ENCODE data around the gene CYP2U1.
A peak's percentile ranks its signal among the peaks of the same experiment; 100 is the strongest.
"Not testable (repeated sequence)": the region's sequence is repeated elsewhere in the genome, so short reads cannot be mapped to it uniquely, and the experiment has no call there.

CYP2U1 gene

DNA sequence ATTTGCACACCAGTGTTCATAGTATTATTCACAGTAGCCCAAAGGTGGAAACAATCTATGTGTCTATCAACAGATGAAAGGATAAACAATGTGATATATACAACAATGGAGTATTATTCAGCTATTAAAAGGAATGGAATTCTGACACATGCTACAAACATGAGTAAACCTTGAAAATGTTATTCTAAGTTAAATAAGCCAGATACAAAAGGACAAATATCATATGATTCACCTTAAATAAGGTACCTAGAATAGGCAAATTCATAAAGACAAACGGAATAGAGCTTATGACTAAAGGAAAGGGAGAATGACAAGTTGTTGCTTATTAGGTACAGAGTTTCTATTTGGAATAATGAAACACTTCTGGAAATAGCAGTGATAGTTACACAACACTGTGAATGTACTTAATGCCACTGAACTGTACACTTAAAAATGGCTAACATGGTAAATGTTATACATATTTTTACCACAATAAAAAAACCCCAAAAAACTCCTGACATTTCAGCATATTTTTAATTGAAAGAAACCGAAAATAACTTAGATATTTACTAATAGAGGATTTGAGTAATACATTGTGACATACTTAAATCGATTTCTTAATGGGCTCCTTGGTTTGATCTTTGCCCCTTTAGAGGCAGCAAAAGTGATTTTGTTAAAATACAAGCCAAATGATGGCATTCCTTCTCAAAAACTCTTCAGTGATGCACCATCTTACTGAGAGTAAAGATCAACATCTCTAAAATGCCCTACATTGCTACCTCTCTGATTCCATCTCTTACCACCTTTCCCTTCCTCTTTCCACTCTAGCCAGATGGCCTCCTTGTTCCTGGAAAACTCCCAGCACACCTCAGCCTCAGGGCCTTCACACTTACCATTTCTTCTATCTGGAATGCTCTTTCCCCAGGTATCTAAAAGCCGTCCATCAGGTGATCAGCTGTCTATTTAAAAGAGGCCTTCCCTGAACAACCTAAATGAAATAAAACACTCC lies 8.6 kb upstream of the CYP2U1 start:
- peak; percentile 2 for DNase-seq (ENCODE audit: low spot score)

DNA sequence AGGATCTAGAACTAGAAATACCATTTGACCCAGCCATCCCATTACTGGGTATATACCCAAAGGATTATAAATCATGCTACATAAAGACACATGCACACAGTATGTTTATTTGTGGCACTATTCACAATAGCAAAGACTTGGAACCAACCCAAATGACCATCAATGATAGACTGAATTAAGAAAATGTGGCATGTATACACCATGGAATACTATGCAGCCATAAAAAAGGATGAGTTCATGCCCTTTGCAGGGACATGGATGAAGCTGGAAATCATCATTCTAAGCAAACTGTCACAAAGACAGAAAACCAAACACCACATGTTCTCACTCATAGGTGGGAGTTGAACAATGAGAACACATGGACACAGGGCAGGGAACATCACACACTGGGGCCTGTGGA lies 5.6 kb upstream of the CYP2U1 start:
- DNase-seq (ENCODE audit: low spot score), result not testable (repeated sequence)

DNA sequence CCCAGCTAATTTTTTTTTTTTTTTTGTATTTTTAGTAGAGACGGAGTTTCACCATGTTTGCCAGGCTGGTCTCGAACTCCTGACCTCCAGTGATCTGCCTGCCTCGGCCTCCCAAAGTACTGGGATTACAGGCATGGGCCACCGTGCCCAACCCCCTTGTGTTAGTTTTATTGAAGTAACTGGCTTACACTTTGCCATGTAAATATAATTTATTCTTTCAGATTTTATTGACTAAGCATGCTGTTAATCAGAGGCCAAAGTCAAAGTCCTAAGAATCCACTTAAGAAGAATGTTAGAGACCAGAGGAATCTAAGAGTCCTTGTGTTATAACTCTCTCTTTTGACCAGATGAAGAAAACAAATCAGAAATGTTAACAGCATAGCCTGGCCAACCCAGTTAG lies 4.5 kb upstream of the CYP2U1 start:
- DNase-seq (ENCODE audit: low spot score), result not testable (repeated sequence)

DNA sequence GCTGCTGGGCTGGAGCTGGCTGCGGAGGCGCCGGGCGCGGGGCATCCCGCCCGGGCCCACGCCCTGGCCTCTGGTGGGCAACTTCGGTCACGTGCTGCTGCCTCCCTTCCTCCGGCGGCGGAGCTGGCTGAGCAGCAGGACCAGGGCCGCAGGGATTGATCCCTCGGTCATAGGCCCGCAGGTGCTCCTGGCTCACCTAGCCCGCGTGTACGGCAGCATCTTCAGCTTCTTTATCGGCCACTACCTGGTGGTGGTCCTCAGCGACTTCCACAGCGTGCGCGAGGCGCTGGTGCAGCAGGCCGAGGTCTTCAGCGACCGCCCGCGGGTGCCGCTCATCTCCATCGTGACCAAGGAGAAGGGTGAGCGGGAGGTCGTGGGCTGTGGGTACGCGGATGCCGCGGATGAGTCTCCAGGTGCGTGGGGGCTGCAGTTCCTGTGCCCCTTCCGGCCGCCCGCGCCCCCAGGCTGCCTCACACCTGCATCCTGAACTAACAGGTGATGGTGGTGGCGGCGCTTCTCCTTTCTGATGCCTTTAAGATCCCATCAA lies 499 bp downstream of the CYP2U1 start:
- DNase-seq (ENCODE audit: low spot score), result peak; percentile 8

DNA sequence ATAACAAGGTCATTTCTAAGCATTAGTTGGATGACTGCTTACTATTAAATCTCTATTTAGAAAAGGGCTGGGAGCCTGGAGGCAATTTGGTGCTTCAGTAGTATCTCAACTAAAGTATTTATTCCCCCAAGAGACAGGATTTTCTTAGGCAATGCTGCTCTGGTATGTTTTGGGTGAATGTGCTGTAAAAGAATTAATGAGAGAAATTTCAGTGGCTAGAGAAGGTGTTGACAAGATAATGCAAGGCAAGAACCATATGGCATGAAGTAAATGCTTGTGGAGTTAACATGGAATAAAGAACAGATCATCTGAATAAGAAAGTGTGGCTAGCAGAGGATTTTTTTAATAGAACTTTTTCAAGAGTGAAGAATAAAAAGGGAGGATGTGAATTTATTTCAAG lies 3.9 kb downstream of the CYP2U1 start:
- no peak for DNase-seq (ENCODE audit: low spot score)

DNA sequence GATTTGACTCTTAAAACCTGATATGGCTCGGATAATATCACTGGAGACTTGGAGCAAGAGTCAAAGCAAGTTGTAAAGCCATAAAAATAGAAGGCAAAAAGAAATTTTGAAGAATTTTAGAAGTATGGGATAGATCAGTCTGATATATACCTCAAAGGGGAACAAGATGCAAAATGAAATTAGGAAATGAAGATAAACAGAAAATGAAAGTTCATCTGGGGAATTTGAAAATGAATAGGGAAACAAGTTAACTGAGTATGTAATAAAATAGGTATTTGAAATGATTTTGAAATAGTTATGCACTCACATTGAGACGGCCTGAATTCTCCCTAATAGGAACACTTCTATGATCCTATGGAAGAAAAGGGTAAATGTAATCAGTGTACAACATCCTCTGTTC lies 5.7 kb downstream of the CYP2U1 start:
- no peak for DNase-seq (ENCODE audit: low spot score)

DNA sequence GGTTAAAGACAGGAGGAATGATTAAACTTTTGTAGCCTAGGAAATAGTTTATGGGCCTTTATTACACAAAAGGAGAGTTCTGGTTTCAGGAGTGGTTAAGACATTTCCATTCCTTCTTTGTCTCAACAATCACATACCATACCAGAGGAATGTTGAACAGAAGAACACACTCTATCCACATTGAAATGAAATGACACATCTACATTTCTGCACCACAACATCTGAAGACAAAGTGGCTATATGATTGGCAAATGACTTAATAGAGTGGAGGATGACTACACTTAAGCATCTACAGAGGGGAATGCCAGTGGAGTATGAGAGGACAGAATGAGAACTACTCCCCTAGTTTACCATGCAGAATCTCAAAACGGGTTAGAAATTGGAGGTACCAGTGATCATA lies 8.0 kb downstream of the CYP2U1 start:
- peak; percentile 44 for DNase-seq (ENCODE audit: low spot score)

DNA sequence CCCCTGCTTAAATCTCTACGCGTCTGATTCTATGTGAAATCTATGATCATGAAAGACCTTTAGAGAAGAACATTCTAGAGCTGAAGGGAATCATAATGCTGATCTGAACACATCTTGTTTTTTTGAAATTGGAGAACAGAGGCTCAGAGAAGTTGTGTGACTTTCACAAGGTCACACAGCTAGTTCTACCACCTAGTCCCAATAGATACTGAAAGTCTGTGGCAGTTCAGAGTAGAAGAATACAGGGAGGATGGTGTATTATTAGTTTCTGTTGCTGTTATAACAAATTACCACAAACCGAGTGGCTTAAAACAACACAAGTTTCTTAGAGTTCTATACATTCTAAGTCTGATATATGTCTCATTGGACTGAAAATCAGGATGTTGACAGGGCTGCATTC lies 14.5 kb downstream of the CYP2U1 start:
- no peak for DNase-seq (ENCODE audit: low spot score)

DNA sequence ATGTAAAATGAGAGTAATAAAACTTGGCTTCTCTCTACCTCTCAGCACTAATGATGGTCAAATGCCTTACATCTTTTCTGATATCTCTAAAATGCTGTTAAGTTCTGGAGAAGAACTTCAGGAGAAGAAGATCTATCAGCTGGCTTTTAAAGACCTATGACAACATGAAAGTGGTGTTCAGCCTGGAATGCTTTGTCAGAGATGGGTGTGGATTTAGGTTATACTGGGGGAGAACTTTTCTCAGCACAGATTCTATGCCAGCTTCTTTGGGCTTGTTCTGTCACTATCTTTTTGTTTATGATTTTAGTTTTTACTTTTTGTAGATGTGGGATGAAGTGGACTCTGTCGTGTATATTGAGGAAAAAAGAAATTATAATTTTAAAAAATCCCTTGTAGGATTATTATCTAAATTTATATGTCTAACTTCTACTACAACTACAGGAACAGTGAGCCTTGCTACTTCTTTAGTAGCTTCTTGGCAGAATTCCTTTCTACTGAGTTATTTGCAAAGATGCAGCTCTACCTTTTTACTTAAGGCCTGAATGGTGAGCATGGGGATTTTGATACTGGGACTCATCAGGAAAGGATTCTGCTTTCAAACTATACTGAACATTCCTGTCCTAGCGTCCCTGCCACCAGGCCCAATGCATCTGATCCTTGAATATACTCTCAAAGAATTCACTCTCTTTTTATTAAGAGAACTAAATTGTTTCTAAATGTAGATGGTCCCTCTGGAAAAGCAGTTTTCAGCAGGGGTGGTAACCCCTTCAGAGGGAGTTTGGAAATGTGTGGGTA lies 19.6 kb downstream of the CYP2U1 start:
- DNase-seq (ENCODE audit: low spot score), result peak; percentile 37

DNA sequence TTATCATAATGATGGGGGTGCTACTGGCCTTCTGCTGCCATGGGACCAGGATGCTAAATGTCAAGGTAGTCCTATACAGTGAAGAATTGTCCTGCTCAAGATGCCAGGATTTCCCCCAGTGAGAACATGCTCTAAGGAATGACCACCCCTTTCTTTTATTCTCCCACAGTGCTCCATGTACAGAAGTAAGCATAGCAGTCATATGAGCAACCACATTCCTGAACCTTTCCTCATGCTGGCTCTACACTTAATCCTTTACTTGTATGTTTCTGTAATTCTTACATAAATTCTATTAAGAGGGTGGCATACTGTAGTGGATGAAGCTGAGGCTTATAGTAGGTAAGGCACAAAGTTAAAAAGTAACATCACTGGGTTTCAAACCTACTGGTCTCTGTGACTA lies 20.2 kb downstream of the CYP2U1 start:
- peak; percentile 89 for DNase-seq (ENCODE audit: low spot score)

DNA sequence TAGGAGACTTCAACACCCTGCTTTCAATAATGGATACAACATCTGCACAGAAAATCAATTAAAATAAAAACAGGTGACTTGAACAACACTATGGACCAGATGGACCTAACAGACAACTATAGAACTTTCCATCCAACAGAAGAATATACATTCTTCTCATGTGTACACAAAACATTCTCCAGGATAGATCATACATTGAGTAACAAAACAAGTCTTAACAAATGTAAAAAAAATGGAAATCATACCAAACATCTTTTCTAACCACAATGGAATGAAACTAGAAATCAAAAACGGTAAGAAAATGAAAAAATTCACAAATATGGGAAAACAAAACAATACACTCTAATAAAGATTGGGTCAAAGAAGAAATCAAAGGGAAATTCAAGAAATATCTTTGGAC lies 24.7 kb downstream of the CYP2U1 start:
- DNase-seq (ENCODE audit: low spot score), result no peak

DNA sequence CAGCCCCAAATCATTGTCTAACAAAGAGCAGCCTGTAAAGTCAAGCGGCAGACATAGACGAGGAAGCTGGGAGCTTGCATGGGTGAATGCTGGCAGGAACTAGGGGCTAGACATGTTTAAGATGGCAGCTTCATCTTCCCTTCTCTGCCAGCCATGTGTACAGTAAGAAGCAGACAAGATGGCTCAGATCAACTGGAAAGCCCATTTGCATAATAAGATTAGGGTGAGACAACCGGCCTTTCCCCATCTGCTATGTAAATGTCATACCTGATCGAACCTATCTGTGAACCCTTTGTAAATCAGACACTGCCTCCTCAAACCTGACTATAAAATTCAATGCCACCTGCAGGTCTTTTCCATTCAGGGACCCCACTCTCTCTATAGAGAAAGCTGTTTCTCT lies 35.6 kb downstream of the CYP2U1 start:
- no peak for DNase-seq (ENCODE audit: low spot score)

DNA sequence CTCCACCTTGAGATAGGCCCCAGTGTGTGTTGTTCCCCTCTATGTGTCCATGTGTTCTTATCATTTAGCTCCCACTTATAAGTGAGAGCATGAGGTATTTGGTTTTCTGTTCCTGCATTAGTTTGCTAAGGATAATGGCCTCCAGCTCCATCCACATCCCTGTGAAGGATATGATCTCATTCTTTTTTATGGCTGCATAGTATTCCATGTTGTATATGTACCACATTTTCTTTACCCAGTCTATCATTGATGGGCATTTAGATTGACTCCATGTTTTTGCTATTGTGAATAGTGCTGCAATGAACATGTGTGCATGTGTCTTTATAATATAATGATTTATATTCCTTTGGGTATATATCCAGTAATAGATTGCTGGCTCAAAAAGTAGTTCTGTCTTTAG lies 36.2 kb downstream of the CYP2U1 start:
- DNase-seq (ENCODE audit: low spot score), result not testable (repeated sequence)

DNA sequence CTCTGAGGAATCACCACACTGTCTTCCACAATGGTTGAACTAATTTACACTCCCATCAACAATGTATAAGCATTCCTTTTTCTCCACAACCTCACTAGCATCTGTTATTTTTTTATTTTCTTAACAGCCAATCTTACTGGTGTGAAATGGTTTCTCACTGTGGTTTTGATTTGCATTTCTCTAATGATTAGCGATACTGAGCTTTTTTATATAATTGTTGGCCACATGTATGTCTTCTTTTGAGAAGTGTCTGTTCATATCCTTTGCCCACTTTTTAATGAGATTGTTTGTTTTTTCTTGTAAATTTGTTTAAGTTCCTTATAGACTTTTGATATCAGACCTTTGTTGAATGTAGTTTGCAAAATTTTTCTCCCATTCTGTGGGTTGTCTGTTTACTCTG lies 36.6 kb downstream of the CYP2U1 start:
- not testable (repeated sequence) for DNase-seq (ENCODE audit: low spot score)

DNA sequence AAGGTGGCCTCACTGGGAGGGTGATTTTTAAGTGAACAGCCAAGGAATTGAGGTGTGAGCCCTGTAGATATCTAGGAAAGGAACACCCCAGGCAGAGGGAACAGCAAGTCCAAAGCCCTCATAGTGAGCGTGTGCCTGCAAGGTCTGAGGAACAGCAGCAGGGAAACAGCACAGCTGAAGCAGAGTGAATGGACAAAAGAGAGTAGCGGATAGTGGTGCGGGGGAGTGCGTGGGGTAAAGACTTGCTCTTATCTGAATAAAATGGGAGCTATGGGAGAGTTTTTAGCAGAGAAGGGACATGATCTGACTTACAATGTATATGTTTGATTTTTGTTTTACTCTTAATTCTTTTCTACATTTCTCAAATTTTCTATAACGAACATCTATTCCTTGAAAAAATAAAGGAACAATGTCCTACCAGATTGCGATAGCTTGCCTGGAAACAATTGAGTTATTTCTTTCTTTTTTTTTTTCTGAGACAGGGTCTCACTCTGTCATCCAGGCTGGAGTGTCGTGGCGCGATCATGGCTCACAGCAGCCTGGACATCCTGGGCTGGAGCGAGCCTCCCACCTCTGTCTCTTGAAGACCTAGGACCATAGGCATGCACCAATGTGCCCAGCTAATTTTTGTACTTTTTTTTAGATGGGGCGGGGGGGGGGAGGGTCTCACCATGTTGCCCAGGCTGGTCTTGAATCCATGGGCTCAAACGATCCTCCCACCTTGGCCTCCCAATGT lies 38.9 kb downstream of the CYP2U1 start:
- no peak for DNase-seq (ENCODE audit: low spot score)

DNA sequence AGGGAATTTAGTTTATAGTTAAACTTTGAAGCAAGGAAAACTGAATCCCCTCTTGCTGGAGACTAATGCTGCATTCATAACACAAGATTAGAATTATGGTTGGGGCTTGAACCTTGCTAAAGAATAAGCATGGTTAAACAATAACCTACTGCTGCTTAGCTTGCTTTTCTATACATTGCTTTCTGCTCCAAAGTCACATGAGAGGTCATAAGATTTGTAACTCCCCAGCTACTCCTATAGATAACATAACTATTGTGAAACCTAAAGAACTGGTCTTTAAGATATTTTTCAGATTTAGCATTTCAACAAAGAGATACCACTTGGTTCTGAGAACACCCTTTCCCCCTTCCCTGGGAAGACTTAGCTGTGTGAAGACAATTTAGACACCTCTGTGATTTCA lies 41.3 kb downstream of the CYP2U1 start:
- DNase-seq (ENCODE audit: low spot score), result no peak

DNA sequence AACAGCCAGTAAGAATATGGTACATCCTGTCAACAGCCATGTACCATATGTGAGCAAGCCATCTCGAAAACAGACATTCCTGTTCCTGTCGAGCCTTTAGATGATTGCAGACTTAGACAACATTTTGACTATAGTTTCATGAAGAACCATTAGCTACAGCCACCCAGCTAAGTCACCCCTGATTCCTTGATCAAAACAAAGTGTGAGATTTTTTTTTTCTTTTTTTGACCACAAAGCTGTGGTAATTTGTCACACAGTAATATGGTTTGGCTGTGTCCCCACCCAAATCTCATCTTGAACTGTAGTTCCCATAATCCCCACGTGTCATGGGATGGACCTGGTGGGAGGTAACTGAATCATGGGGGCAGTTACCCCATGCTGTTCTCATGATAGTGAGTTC lies 43.2 kb downstream of the CYP2U1 start:
- no peak for DNase-seq (ENCODE audit: low spot score)

DNA sequence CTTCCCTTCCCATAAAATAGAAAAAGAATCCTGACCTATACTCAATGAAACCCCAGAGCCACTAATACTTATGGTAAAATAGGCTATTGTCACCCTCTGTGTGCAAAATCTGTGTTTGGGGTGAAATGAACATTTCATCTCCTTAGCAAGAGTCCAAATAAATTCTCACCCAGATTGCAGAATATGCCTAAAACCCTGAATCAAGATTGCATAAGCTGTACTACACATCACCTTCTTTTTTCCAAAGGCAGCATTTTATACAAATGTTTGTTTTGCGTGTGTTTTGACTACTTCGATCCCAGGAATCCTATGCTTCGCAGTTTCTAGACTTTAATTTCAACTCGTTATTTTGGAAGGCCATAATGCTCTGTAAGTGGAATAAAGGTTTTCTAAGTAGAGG lies 46.1 kb downstream of the CYP2U1 start:
- no peak for DNase-seq (ENCODE audit: low spot score)

DNA sequence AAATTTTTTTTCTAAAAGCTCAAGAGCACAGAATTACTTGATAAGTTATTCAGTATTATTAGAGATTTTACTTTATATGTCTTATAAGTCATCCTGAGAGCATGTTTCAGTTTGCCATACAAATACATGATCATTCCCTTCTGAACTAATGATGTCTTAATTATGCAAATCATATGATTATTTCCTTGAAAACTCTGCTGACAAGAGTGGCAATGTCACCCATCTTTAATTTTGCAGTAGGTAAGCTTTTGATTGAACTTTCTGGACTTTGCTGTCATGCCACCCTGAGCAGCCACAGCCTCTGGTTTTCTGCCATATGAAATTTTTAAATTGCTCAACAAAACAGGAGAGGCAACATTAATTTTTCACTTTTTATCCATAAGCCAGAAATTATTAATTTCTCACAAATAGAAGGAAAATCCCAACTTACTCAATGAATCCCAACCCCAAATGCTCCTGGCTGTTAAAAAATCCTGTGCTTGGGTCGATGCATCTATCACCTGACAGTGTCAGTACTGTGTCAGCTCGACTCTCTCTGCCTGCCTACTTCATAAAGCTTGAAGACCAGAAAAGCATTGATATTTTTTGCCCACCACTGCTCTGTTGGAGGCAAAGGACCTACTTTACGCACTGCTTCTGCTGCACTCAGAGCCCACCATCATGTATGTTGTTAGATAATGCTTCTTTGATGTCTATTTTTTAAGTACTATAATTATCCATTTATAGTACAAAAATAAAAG lies 46.8 kb downstream of the CYP2U1 start:
- no peak for DNase-seq (ENCODE audit: low spot score)

DNA sequence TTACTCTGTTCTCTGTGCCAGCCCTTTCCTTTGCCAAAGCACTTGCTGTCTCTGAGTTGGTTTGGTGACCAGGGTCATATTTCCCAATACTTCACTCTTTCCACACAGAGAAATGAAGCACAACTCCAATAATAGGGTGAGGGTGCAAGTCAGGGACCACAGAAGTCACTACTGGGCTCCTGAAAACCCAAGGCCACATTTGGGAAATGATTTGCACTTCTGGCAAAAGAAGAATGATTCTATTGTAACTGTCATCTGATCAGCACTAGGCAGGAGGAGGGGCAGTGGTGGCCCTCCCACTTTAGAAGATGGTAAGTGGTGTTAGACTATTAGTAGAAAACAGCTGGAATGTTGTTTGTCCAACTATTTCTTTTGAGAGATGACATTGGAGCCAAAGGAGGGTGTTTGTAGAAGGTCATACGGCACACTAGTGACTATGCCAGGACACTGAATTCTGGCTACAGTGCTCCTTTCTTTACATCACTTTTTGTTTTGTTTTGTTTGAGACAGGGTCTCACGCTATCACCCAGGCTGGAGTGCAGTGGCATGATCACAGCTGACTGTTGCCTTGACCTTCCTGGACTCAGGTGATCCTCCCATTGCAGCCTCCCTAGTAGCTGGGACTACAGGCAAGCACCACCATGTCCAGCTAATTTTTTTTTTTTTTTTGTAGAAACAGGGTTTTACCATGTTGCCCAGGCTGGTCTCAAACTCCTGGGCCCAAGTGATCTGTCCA lies 47.5 kb downstream of the CYP2U1 start:
- no peak for DNase-seq (ENCODE audit: low spot score)

Data from kidney tubule cell (primary cell).